H1 (cell line): ENCODE results near the gene TMEM150A. TPM values are rescaled to one million over a fixed set of nuclear protein-coding genes. Genes with fewer than 3 reads are reported as not detected.

Source experiments
- CHD1 ChIP-seq: IDR thresholded peaks from 2 replicates; pipeline ENCODE4 v1.6.1; 2012; ENCODE audit warnings: low read depth, low read length, improper control_type of control experiment
- CHD7 ChIP-seq: fragments of 300-600 bp; sonication (generic); IDR thresholded peaks from 2 replicates; pipeline ENCODE4 v1.7.1; 2012; ENCODE audit warnings: low read length, moderate library complexity, mild to moderate bottlenecking, inconsistent platforms; ENCODE audit not compliant: insufficient replicate concordance
- CREB1 ChIP-seq: IDR thresholded peaks from 2 replicates; pipeline ENCODE4 v1.6.1; 2012; ENCODE audit warnings: inconsistent platforms
- CTBP2 ChIP-seq: IDR thresholded peaks from 2 replicates; pipeline ENCODE4 v1.7.0; 2011; ENCODE audit warnings: borderline replicate concordance, mild to moderate bottlenecking, moderate library complexity, mixed read lengths, low read length; ENCODE audit not compliant: insufficient read depth, insufficient read length
- EGR1 ChIP-seq: IDR thresholded peaks from 2 replicates; pipeline ENCODE4 v1.6.1; 2011; ENCODE audit warnings: low read depth, low read length, borderline replicate concordance
- FOSL1 ChIP-seq: IDR thresholded peaks from 2 replicates; pipeline ENCODE4 v1.6.1; 2011; ENCODE audit warnings: mild to moderate bottlenecking, low read depth, low read length, moderate library complexity; ENCODE audit not compliant: insufficient read depth
- HDAC2 ChIP-seq, 2 experiments: fragments of 300-600 bp in 1 of 2; sonication (generic) in 1 of 2; IDR thresholded peaks; 2 replicates each; pipeline ENCODE4 v1.6.1; 2011 to 2012; ENCODE audit warnings: low read depth in 2 of 2, low read length in 2 of 2, mild to moderate bottlenecking in 2 of 2, moderate library complexity in 2 of 2, borderline replicate concordance in 1 of 2, inconsistent platforms in 1 of 2
- RBBP5 ChIP-seq: IDR thresholded peaks from 2 replicates; pipeline ENCODE4 v1.7.1; 2012; ENCODE audit warnings: low read depth, mild to moderate bottlenecking, inconsistent platforms, low read length, moderate library complexity, borderline replicate concordance
- RXRA ChIP-seq: IDR thresholded peaks from 2 replicates; pipeline ENCODE4 v1.6.1; 2011; ENCODE audit warnings: low read depth, mild to moderate bottlenecking, low read length, moderate library complexity; ENCODE audit not compliant: insufficient read depth
- polyA plus RNA-seq, 7 experiments: library from polyadenylated mRNA; depleted of rRNA in 3 of 7; stranded (reverse) in 5 of 7; unstranded in 2 of 7; fragments of >200 nt in 5 of 7; fragments of 200-250 nt in 2 of 7; gene quantifications; 1 replicate in 5 of 7; 2 replicates in 1 of 7; 4 replicates in 1 of 7; pipeline versions ENCODE4 v1.2.1 to v1.2.3, GENCODE V29; 2011 to 2013; ENCODE audit warnings: missing spikeins in 2 of 7, mixed read lengths in 2 of 7
- total RNA-seq: library from RNA; stranded (reverse); fragmentation: NEBNext Ultra II Directional; extraction: Animal tissue kit (Norgen Biotek cat#: 25700); gene quantifications from 2 replicates; pipeline ENCODE4 v1.2.1, GENCODE V29; 2021

Gene TMEM150A
- total and polyA plus RNA-seq, 2 of the 8 experiments (the other 6 are each of a cell fraction or from before 2014, with no cell fraction given) = 19.8 to 29.9 TPM

- TF ChIP-seq CHD7 = no peak
- TF ChIP-seq CTBP2 = no peak
- no peak for TF ChIP-seq CHD1
- TF ChIP-seq RBBP5 = no peak
- TF ChIP-seq RXRA = no peak
- no peak for TF ChIP-seq EGR1
- no peak for TF ChIP-seq FOSL1
- no peak for TF ChIP-seq HDAC2 (IDR thresholded peaks at IDR 0.05; ENCODE audit: borderline replicate concordance in 1 of 2, low read depth in 2 of 2, low read length in 2 of 2)
- no peak for TF ChIP-seq CREB1
These were observed 5.0 kb upstream of the TMEM150A start (continued) for GRCh38 chr2:85607268-85608215.
